GM23248 (cell line): ENCODE measurements around the gene KRTAP4-11. TPM values are rescaled to one million over a fixed set of nuclear protein-coding genes. Genes with fewer than 3 reads are reported as not detected.
A peak's percentile ranks its signal among the peaks of the same experiment; 100 is the strongest.
"Not testable (repeated sequence)": the region's sequence is repeated elsewhere in the genome, so short reads cannot be mapped to it uniquely, and the experiment has no call there.

Source experiments
- DNase-seq: peaks from one replicate; pipeline ENCODE4 v3.0.0-alpha.2; 2015
- H2AFZ ChIP-seq: fragments of 200-600 bp; sonication (generic); 2 replicates; pipeline ENCODE4 v1.6.1; 2016; ENCODE audit warnings: antibody characterized with exemption
- H3F3A ChIP-seq: fragments of 200-600 bp; sonication (generic); 2 replicates; pipeline ENCODE4 v1.6.1; 2016; ENCODE audit warnings: mild to moderate bottlenecking, antibody characterized with exemption, mixed run types; ENCODE audit not compliant: insufficient read depth
- H3K27ac ChIP-seq: fragments of 200-600 bp; sonication (generic); 2 replicates; pipeline ENCODE4 v1.5.1; 2016; ENCODE audit warnings: mild to moderate bottlenecking
- H3K27me3 ChIP-seq: fragments of 200-600 bp; sonication (generic); replicated peaks from 2 replicates; pipeline ENCODE4 v1.6.1; 2016; ENCODE audit warnings: mild to moderate bottlenecking; ENCODE audit not compliant: insufficient read depth
- H3K36me3 ChIP-seq: fragments of 200-600 bp; sonication (generic); 2 replicates; pipeline ENCODE4 v1.6.1; 2016; ENCODE audit warnings: low read depth, mild to moderate bottlenecking
- H3K4me1 ChIP-seq: fragments of 200-600 bp; sonication (generic); 2 replicates; pipeline ENCODE4 v1.6.1; 2016; ENCODE audit warnings: mild to moderate bottlenecking; ENCODE audit not compliant: insufficient read depth
- H3K4me2 ChIP-seq: fragments of 200-600 bp; sonication (generic); one replicate; pipeline ENCODE4 v1.6.1; 2016; ENCODE audit warnings: mild to moderate bottlenecking; ENCODE audit not compliant: unreplicated experiment
- H3K4me3 ChIP-seq: fragments of 200-600 bp; sonication (generic); 2 replicates; pipeline ENCODE4 v1.5.1; 2016; ENCODE audit warnings: mild to moderate bottlenecking
- H3K79me2 ChIP-seq: fragments of 200-600 bp; sonication (generic); 2 replicates; pipeline ENCODE4 v1.6.1; 2016; ENCODE audit warnings: mild to moderate bottlenecking; ENCODE audit not compliant: insufficient read depth
- H3K9ac ChIP-seq: fragments of 200-600 bp; sonication (generic); 2 replicates; pipeline ENCODE4 v1.6.1; 2016; ENCODE audit warnings: mild to moderate bottlenecking
- H3K9me2 ChIP-seq: fragments of 200-600 bp; sonication (generic); 2 replicates; pipeline ENCODE4 v1.6.1; 2016; ENCODE audit warnings: mixed run types, mild to moderate bottlenecking, moderate library complexity; ENCODE audit not compliant: insufficient read depth
- H3K9me3 ChIP-seq: fragments of 200-600 bp; sonication (generic); one replicate; pipeline ENCODE4 v1.6.1; 2017; ENCODE audit warnings: low read depth
- H4K20me1 ChIP-seq: fragments of 200-600 bp; sonication (generic); 2 replicates; pipeline ENCODE4 v1.6.0; 2016; ENCODE audit not compliant: insufficient read depth
- EZH2 ChIP-seq: fragments of 200-600 bp; sonication (generic); IDR thresholded peaks from 2 replicates; pipeline ENCODE4 v1.6.1; 2018; ENCODE audit warnings: antibody characterized with exemption, mild to moderate bottlenecking; ENCODE audit not compliant: insufficient read depth, poor library complexity, severe bottlenecking
- EZH2phosphoT487 ChIP-seq: fragments of 200-600 bp; sonication (generic); IDR thresholded peaks from 2 replicates; pipeline ENCODE4 v1.6.1; 2018; ENCODE audit warnings: antibody characterized with exemption, moderate library complexity, mild to moderate bottlenecking, low read depth; ENCODE audit not compliant: insufficient read depth
- WGBS, 2 experiments: methylation state at CpG; one replicate each; pipeline ENCODE4 v1.1.6; 2015 to 2017; ENCODE audit warnings: low lambda C conversion rate in 2 of 2, low coverage in 1 of 2; ENCODE audit errors: missing lambda C conversion rate in 2 of 2; 5-methylcytosine and 5-hydroxymethylcytosine counted together
- in situ Hi-C: fragments of 300-500 bp; cut with MboI; formaldehyde crosslinking; loops from 2 replicates; pipeline ENCODE4 v1.15.0; 2020
- polyA plus RNA-seq: library from polyadenylated mRNA; unstranded; fragments of >200 nt; fragmentation: Nextera tagmentation; extraction: Ambion mirVana; gene quantifications from 2 replicates; pipeline ENCODE4 v1.2.1, GENCODE V29; 2016
- total RNA-seq: library from RNA; depleted of rRNA; stranded (reverse); fragments of >200 nt; shearing (Covaris generic); gene quantifications from 2 replicates; pipeline ENCODE4 v1.2.3, GENCODE V29; 2014

The KRTAP4-11 gene
- total and polyA plus RNA-seq, 2 experiments from 2014 or later = 0.29 TPM; not detected in 1

GRCh38 chr17:41140360-41141131 lies 22.4 kb upstream of the KRTAP4-11 start, which contains the start of gene KRTAP4-6:
Gene KRTAP4-6 (minus strand): TSS chr17:41140544. CDS start chr17:41140487, 57 bp downstream.
- DNase-seq = peak; percentile 95
- no peaks in the 10 kb centered on the region for H3K79me2 ChIP-seq
- peaks cover 2% of the 10 kb centered on the region; the same call in 1 of the 2 replicates for H3K9me2 ChIP-seq
- H3K9ac ChIP-seq = peak within 1 kb of the TSS; percentile 10; the same call in 1 of the 2 replicates
- no peaks in the 10 kb centered on the region for H4K20me1 ChIP-seq
- H3F3A ChIP-seq = peaks cover 13% of the 10 kb centered on the region
- H3K4me1 ChIP-seq = peaks cover 14% of the 10 kb centered on the region
- 67 to 68% methylated on average over 6 of the region's 6 CpGs for WGBS, 2 experiments
- no peaks in the 10 kb centered on the region for H3K36me3 ChIP-seq
- in situ Hi-C loops = no loop called here
- H3K27ac ChIP-seq = peak within 1 kb of the TSS; percentile 83
- H3K4me2 ChIP-seq = peak within 1 kb of the TSS; percentile 38
- H3K27me3 ChIP-seq = no peaks in the 10 kb centered on the region
- no peak within 1 kb of the TSS for H3K4me3 ChIP-seq
- H2AFZ ChIP-seq = no peak within 1 kb of the TSS
- H3K9me3 ChIP-seq = no peaks in the 10 kb centered on the region
- TF ChIP-seq EZH2 = no peak
- TF ChIP-seq EZH2phosphoT487 = 0 out of 2 replicates have a peak, but pooled peaks have one; percentile 32

- in situ Hi-C loops = not testable (repeated sequence)
These were observed 21.7 kb upstream of the KRTAP4-11 start for GRCh38 chr17:41139865-41140264.

GRCh38 chr17:41133880-41134735 lies 15.9 kb upstream of the KRTAP4-11 start:
- no peaks in the 10 kb centered on the region for H4K20me1 ChIP-seq
- H2AFZ ChIP-seq = peak overlapping the region; percentile 72
- H3K4me1 ChIP-seq = peaks cover 28% of the 10 kb centered on the region
- H3K4me3 ChIP-seq = no peak overlapping the region
- no peaks in the 10 kb centered on the region for H3K36me3 ChIP-seq
- no peak for TF ChIP-seq EZH2
- no peak for TF ChIP-seq EZH2phosphoT487
- H3K9me2 ChIP-seq = peaks cover 2% of the 10 kb centered on the region; the same call in 1 of the 2 replicates
- no peaks in the 10 kb centered on the region for H3K79me2 ChIP-seq
- in situ Hi-C loops = no loop called here
- H3K27me3 ChIP-seq = no peaks in the 10 kb centered on the region
- H3F3A ChIP-seq = peaks cover 28% of the 10 kb centered on the region; the same call in 1 of the 2 replicates
- H3K27ac ChIP-seq = peak overlapping the region; percentile 33
- DNase-seq = no peak
- H3K9ac ChIP-seq = no peak overlapping the region
- H3K9me3 ChIP-seq = no peaks in the 10 kb centered on the region
- WGBS, 2 experiments = 70 to 72% methylated on average over 2 of the region's 2 CpGs
- peak overlapping the region; percentile 24 for H3K4me2 ChIP-seq

More at GRCh38 chr17:41139865-41140264, 21.7 kb upstream of the KRTAP4-11 start:
- H3K9me3 ChIP-seq, H2AFZ ChIP-seq, H3K9me2 ChIP-seq, H3K79me2 ChIP-seq, H3K9ac ChIP-seq, DNase-seq, H3K36me3 ChIP-seq, H3K4me3 ChIP-seq, H3K27me3 ChIP-seq, H3K27ac ChIP-seq, H3K4me2 ChIP-seq, H4K20me1 ChIP-seq: not testable (repeated sequence)
- Histone ChIP-seq H3K4me1 (peaks cover 14% of the 10 kb centered on the region), H3F3A (peaks cover 13% of the 10 kb centered on the region)
- WGBS, 2 experiments = 90 to 91% methylated on average over 11 to 12 of the region's 12 CpGs

GRCh38 chr17:41131979-41132378 lies 13.8 kb upstream of the KRTAP4-11 start:
- Histone ChIP-seq H4K20me1 (no peaks in the 10 kb centered on the region), H3K4me2 (peak overlapping the region; percentile 50), H3K4me1 (peaks cover 28% of the 10 kb centered on the region), H3K4me3 (no peak overlapping the region), H3K27me3 (no peaks in the 10 kb centered on the region), H3F3A (peaks cover 28% of the 10 kb centered on the region; the same call in 1 of the 2 replicates), H3K27ac (peak overlapping the region; percentile 7; the same call in 1 of the 2 replicates), H3K9ac (no peak overlapping the region), H3K79me2 (no peaks in the 10 kb centered on the region), H3K9me2 (no peaks in the 10 kb centered on the region), H3K36me3 (no peaks in the 10 kb centered on the region), H2AFZ (peak overlapping the region; percentile 53), H3K9me3 (no peaks in the 10 kb centered on the region)
- TF ChIP-seq EZH2 = no peak
- TF ChIP-seq EZH2phosphoT487 = no peak
- WGBS, 2 experiments = 51 to 52% methylated on average over 3 of the region's 3 CpGs
- DNase-seq = peak; percentile 51
- in situ Hi-C loops = no loop called here
